Measurements from ENCODE around the gene FGA.

FGA gene

GRCh38 chr4:154623995-154624394, 33.5 kb upstream of the FGA start:
- ChIA-PET POLR2A (ENCODE audit: low non-redundant PET) (no interaction called here), CTCF (interaction anchor here (0.6 to 9.0 kb wide), 4 partner anchors 11 to 74 kb away, joined by 3 to 62 read pairs (median 6); partner anchors contain the start of gene PLRG1)
- H3K27ac ChIP-seq = no peak overlapping the region
- no peak for DNase-seq (ENCODE audit: low spot score)
- no peak for TF ChIP-seq CTCF (conservative IDR thresholded peaks at IDR 0.05; ENCODE audit: low read depth)

DNA sequence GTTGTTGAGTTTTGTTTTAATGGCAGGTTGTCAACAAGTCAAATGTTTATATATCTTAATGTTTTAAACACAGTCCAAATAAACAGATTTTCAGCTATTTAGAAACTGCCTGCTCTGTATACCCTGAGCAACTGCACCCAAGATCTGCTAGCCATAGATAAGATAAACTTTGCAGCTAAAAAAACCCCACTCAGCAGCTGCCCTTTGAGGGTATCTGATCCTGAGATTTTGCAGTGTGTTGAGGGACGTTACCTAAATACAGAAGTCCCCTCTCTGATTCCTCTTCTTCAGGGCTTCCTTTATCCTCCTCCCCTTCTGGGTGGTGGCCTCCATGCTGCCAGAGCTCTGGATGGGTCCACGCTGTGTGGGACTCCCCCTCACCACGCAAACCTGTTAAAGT, 32.9 kb upstream of the FGA start:
- TF ChIP-seq CTCF (conservative IDR thresholded peaks at IDR 0.05; ENCODE audit: low read depth) = no peak
- CTCF ChIA-PET = interaction anchor here (0.7 to 9.0 kb wide), 6 partner anchors 64 to 659 kb away, joined by 3 to 62 read pairs (median 4); partner anchors contain the start of gene PLRG1
- no peak for DNase-seq (ENCODE audit: low spot score)
- POLR2A ChIA-PET (ENCODE audit: low non-redundant PET) = no interaction called here
- H3K27ac ChIP-seq = no peak overlapping the region

DNA sequence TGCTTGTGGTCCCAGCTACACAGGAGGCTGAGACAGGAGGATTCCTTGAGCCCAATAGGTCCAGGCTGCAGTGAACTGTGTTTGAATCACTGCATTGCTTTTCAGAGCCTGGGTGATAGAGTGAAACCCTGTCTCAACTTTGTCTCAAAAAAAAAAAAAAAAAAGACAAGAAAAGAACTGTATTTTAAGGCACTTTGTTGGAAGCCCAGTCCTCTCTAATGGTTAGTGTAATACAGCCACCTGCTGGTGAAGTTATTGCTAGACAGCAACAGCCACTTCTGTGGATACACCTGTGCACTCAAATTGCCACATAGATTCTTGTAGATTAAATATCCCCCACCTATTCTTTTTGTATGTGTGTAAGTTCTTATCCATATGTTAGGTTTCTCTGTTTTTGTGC, 32.1 kb upstream of the FGA start:
- peak; percentile 48 for TF ChIP-seq CTCF (conservative IDR thresholded peaks at IDR 0.05; ENCODE audit: low read depth)
- H3K27ac ChIP-seq = no peak overlapping the region
- DNase-seq (ENCODE audit: low spot score) = peak; percentile 65
- POLR2A ChIA-PET (ENCODE audit: low non-redundant PET) = interaction anchor here (0.6 kb wide), 1 partner anchor 73 kb away, joined by 3 read pairs; no protein-coding TSS in a partner anchor
- CTCF ChIA-PET = interaction anchor here (0.7 to 9.0 kb wide), 5 partner anchors 63 to 272 kb away, joined by 3 to 62 read pairs (median 8); no protein-coding TSS in a partner anchor

- DNase-seq (ENCODE audit: low spot score) = no peak
- TF ChIP-seq CTCF (conservative IDR thresholded peaks at IDR 0.05; ENCODE audit: low read depth) = no peak
- no peak overlapping the region for H3K27ac ChIP-seq
- ChIA-PET CTCF (interaction anchor here (0.7 to 9.0 kb wide), 3 partner anchors 61 to 68 kb away, joined by 3 to 62 read pairs (median 28); partner anchors contain the start of gene PLRG1), POLR2A (ENCODE audit: low non-redundant PET) (no interaction called here)
Observed at GRCh38 chr4:154620111-154620510, 29.6 kb upstream of the FGA start.

DNA sequence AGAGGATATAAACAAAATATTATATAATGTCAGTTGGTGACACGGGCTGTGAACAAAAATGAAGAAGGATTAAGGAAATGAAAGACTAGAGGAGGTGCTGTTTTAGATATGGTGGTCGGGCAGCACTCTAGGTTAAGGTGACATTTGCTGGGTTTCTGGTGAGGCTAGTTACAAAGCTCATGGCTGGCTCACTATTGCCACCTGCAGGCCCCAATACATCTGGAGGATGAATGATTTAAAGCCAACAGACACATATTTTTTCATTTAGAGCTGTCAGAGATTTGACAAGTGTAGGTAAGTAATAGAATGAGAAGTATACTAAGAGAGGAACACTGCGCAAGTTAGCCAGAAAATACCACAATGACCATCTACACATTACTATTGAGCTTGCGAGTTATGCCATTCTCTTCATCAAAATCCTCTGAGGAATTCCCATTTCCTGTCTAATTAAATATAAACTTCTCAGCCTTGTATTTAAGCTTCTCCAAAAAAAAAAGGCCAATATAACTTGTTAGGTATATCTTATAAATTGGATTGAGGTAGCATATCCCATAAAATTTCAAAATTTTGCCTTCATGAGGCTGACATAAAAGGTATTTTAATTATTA, 28.3 kb upstream of the FGA start:
- no peak overlapping the region for H3K27ac ChIP-seq
- POLR2A ChIA-PET (ENCODE audit: low non-redundant PET) = no interaction called here
- peak; percentile 67 for TF ChIP-seq CTCF (conservative IDR thresholded peaks at IDR 0.05; ENCODE audit: low read depth)
- CTCF ChIA-PET = interaction anchor here (0.6 to 9.0 kb wide), 17 partner anchors 15 to 911 kb away, joined by 3 to 62 read pairs (median 5); partner anchors contain the start of genes FGB and PLRG1
- DNase-seq (ENCODE audit: low spot score) = peak; percentile 52

DNA sequence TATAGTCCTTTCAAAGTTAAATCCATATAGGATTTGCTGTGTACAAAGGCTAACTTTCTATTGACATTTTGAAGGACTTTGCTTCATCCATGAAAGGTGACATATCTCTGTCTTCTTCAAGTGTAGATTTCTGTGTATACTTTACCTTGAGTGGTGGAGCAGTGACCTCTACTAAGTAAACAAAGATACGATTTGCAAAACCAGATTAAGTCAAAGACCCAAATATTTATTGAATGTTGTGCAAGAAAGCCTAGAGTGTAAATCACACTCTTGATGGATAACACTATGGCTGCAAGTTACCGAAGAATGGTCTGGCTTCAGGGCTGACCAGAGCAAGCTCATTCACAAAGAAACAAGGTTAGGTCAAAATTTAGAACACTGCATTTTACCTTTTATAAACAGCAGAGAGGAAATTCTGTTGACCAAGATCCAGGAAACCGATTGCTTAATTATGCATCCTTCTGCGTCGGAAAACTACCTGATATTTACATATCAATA, 27.3 kb upstream of the FGA start:
- no peak for DNase-seq (ENCODE audit: low spot score)
- POLR2A ChIA-PET (ENCODE audit: low non-redundant PET) = no interaction called here
- TF ChIP-seq CTCF (conservative IDR thresholded peaks at IDR 0.05; ENCODE audit: low read depth) = no peak
- no peak overlapping the region for H3K27ac ChIP-seq
- CTCF ChIA-PET = interaction anchor here (0.6 to 9.0 kb wide), 6 partner anchors 19 to 114 kb away, joined by 3 to 62 read pairs (median 6); partner anchors contain the start of gene PLRG1

Data from RWPE1 (cell line).